ENCODE measurements around the gene NSMCE1. TPM values are rescaled to one million over a fixed set of nuclear protein-coding genes. Genes with fewer than 3 reads are reported as not detected.
A peak's percentile ranks its signal among the peaks of the same experiment; 100 is the strongest.
"Not testable (repeated sequence)": the region's sequence is repeated elsewhere in the genome, so short reads cannot be mapped to it uniquely, and the experiment has no call there.

The NSMCE1 gene
- total RNA-seq, 1 donor from 2014 or later = 72.1 TPM

GRCh38 chr16:27272076-27272475 is 3.5 kb upstream of the NSMCE1 start:
- no peak for DNase-seq (ENCODE audit: low read depth)

- no peak for DNase-seq (ENCODE audit: low read depth)
Observed at GRCh38 chr16:27270349-27270748, 1.8 kb upstream of the NSMCE1 start.

- DNase-seq (ENCODE audit: low read depth) = no peak
Observed at GRCh38 chr16:27269300-27270150, 953 bp upstream of the NSMCE1 start.

DNA sequence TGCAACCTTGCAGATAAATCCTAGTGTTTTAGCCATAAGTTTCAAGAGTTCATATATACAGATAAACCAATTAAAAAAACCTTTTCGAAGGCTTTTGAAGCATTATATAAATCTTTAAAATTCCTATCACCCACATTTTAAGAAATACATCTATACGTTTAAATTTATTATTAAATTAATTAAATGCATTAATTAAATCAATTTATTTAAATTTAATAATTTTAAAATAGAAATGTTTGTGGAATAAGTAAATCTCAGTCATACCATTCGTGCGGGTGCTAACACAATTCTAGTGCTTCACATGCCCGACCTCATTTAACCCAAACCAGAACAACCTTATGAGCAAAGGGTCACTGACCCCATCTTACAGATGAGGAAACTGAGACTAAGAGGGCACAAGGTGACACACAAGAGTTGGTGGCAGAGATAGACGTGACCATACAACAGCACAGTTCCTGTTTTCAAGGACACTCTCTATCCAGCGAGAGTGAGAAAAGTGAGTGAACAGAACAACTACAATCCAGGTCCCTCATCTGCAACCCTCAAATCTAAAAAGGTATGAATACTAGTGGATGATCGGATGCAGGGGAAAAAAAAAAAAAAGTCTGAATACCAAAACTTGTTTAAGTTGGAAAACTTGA is 1.4 kb downstream of the NSMCE1 start:
- no peak for DNase-seq (ENCODE audit: low read depth)

- no peak for DNase-seq (ENCODE audit: low read depth)
Observed at GRCh38 chr16:27265982-27266381, 2.6 kb downstream of the NSMCE1 start.

DNA sequence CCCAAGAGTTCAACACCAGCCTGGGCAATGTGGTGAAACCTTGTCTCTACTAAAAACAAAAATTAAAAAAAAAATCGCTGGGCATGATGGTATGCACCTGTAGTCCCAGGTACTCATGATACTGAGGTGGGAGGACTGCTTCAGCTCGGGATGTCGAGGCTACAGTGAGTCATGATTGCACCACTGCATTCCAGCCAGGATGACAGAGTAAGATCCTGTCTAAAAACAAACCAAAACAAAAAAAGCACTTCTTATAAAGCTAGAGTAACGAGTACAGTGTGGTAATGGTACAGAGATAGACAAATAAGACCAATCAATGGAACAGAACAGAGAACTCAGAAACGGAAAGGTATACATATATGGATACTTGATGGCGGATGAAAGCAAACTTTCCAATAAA is 4.4 kb downstream of the NSMCE1 start:
- DNase-seq (ENCODE audit: low read depth) = peak; percentile 91

GRCh38 chr16:27262904-27263423 is 5.6 kb downstream of the NSMCE1 start:
- not testable (repeated sequence) for DNase-seq (ENCODE audit: low read depth)

- no peak for DNase-seq (ENCODE audit: low read depth)
Observed at GRCh38 chr16:27259710-27260109, 8.9 kb downstream of the NSMCE1 start.

- DNase-seq (ENCODE audit: low read depth) = peak; percentile 68
Observed at GRCh38 chr16:27258241-27258734, 10.3 kb downstream of the NSMCE1 start.

- DNase-seq (ENCODE audit: low read depth) = no peak
Observed at GRCh38 chr16:27257271-27257670, 11.3 kb downstream of the NSMCE1 start.

DNA sequence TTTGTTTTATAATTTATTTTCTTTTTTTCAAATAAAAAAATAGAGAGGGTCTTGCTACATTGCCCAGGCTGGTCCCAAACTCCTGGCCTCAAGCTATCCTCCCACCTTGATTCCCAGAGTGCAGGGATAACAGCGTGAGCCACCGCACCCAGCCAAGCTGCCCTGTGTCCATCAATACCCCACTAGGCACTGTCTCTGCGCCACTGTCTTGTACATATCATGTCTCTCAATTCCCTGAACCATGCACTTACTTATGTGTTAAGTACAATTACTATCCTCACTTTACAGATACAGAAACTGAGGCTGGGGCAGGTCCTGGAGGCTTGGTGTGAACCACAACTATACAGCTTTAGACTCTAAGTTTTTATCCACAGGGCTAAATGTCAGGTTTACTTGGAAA is 11.7 kb downstream of the NSMCE1 start:
- DNase-seq (ENCODE audit: low read depth) = no peak

DNA sequence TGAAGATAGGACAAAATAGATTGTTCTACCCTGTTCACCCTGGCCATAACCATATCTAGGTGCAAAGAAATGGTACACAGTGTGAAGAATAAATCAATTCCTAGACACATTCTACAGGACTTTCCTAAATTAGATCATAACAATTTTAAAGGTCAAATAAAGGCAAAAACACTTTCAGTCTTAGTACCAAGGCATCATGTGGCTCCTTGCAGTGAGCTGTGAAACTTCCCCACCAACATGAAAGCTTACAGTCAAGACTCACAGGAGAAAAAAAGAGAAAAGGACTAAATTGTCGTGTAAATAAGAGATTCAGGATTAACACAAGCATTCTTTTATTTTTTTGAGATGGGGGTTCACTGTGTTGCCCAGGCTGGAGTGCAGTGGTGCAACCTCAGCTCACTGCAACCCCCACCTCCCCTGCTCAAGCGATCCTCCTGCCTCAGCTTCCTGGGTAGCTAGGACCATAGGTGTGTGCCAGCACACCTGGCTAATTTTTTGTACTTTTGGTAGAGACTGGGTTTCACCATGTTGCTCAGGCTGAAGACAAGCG is 14.2 kb downstream of the NSMCE1 start:
- no peak for DNase-seq (ENCODE audit: low read depth)

- peak; percentile 93 for DNase-seq (ENCODE audit: low read depth)
Observed at GRCh38 chr16:27253526-27253930, 15.0 kb downstream of the NSMCE1 start.

DNA sequence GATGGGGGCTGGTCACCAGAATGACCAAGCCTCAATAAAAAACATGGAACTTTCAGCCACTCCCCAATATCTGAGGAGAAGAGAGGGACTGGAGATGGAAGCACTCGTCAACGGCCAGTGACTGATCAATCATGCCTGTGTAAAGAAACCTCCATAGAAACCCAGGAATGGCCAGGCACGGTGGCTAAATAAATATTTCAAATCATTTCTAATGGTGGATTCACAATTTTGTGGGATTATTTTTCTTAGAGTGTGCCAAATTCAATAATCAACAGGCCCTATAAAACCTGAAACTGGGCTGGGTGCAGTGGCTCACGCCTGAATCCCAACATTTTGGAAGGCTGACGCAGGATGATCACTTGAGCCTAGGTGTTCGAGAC is 16.4 kb downstream of the NSMCE1 start:
- DNase-seq (ENCODE audit: low read depth) = no peak

DNA sequence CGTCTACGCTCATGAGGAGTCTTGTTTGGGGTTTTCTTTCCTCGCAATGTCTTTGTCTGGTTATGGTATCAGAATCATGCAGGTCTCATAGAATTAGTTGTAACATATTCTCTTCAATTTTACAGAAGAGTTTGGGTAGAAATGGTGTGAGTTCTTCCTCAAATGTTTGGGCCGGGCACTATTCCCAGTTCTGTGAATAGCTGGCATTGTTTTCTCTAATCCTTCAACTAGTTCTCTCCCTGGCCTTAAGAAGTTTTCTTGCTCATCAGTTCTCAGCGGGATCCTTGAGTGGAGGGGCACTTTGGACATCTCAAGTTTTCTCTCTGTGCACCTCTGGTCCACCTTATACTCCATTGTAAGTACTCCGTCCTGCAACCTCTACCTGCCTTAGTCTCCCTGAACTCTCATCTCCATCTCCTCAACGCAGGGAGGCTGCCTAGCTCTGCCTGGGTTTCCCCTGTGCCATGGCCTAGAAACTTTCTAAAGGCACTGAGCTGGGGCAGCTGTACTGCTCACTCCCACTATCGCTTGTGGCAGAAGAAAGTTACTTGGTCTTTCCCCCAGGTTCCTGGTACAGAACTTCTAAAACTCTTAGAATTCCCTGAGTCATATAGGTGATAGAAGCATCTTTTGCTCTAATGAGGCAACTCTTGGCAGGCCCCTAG is 16.9 kb downstream of the NSMCE1 start:
- no peak for DNase-seq (ENCODE audit: low read depth)

DNA sequence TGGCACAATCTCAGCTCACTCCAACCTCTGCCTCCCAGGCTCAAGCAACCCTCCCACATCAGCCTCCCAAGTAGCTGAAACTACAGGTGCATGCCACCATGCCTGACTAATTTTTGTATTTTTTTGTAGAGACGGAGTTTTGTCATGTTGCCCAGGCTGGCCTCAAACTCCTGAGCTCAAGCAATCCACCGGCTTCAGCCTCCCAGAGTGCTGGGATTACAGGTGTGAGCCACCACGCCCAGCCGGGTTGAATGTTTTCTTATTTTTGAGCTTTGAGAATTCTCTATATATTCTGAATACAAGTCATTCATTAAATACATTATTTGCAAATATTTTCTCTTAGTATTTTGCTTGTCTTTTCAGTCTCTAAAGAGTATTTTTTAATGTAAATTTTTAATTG is 19.7 kb downstream of the NSMCE1 start:
- not testable (repeated sequence) for DNase-seq (ENCODE audit: low read depth)

GRCh38 chr16:27248036-27248435 is 20.5 kb downstream of the NSMCE1 start:
- DNase-seq (ENCODE audit: low read depth) = no peak

DNA sequence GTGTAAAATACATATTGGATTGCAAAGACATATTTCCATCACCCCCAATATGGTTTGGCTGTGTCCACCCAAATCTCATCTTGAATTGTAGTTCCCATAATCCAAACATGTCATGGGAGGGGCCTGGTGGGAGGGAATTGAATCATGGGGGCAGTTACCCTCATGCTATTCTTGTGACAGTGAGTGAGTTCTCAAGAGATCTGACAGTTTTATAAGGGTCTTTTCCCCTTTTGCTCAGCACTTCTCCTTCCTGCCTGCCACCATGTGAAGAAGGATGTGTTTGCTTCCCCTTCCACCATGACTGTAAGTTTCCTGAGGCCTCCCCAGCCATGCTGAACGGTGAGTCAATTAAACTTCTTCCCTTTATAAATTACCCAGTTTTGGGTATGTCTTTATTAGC is 21.5 kb downstream of the NSMCE1 start:
- not testable (repeated sequence) for DNase-seq (ENCODE audit: low read depth)

DNA sequence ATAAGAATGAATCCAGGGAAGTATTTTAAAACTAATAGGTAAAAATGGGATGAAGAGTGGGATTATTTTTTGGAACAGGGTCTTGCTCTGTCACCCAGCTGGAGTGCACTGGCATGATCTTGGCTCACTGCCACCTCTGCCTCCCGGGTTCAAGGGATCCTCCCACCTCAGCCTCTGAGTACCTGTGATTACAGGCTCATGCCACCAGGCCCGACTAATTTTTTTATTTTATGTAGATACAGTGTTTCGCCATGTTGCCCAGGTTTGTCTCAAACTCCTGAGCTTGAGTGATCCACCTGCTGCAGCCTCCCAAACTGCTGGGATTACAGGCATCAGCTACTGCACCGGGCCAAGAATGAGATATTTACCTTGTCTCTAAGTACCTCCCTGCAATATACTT is 22.1 kb downstream of the NSMCE1 start:
- no peak for DNase-seq (ENCODE audit: low read depth)

DNA sequence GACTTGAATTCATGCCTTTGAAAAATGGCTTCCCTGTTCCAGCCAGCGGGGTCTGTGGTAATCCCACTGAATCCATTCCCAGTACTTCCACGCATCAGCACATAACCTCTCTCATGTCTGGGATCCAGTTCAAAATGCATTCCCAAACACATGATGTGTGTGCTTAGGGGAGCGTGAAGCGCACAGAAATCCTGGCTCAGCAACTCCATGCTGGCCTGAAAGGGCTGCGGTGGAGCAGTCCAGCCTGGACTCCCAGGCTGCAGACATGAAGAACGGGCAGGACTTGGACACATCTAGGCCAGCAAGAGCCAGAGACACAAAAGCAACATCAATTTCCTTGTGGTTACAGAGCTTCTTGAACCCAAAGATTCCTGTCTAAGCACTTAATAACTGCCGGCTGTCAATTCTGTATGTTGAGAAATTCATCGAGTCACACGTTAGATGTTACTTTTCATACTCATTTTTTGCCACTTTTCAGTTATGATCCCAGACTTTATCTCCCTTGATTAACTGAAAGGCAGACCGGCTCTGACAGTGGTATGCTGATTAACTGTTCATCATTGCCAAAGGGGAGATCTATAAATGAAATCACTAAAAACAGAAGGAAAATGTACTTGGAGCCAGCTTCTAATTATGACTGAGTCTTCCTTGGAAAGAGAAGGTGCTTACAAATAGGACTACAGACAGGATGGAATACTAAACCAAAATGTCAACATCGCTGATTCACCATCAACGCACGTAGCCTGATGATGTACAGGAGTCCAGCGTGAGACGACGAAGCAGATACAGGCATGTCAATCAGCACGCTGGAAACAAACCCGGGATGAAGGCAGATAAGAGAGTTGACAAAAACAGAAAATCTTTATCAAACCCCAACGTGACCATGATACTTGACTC is 23.0 kb downstream of the NSMCE1 start:
- peak; percentile 94 for DNase-seq (ENCODE audit: low read depth)

- DNase-seq (ENCODE audit: low read depth) = no peak
Observed at GRCh38 chr16:27244363-27244755, 24.2 kb downstream of the NSMCE1 start.

All from renal cortical epithelial cell (primary cell).